Activated T-cell treated with anti-CD3 and anti-CD28 coated beads, Interleukin-2, amount 50 U/mL, for 72 hours (primary cell): ENCODE measurements around the gene ADCY3. TPM values are rescaled to one million over a fixed set of nuclear protein-coding genes. Genes with fewer than 3 reads are reported as not detected.

Experiments
- ATAC-seq, 2 donors: fragments of 150-1000 bp; cut with Tn5 transposase; replicated peaks in 1 of 2; 2 replicates each; pipeline ENCODE4 v1.10.0; 2021; ENCODE audit warnings: moderate library complexity in 2 of 2, mild to moderate bottlenecking in 1 of 2
- DNase-seq, 2 donors: peaks; one replicate each; pipeline ENCODE4 v3.0.0; 2021 to 2022; ENCODE audit warnings: mixed read lengths in 1 of 2
- H3K27ac Mint-ChIP-seq: one replicate; pipeline ENCODE4 v1.8.0; 2022; ENCODE audit warnings: mild to moderate bottlenecking, moderate library complexity, mixed read lengths
- H3K27me3 Mint-ChIP-seq: one replicate; pipeline ENCODE4 v1.8.0; 2022; ENCODE audit warnings: low read depth, mixed read lengths
- H3K36me3 Mint-ChIP-seq, 2 donors: one replicate each; pipeline ENCODE4 v1.8.0; 2022; ENCODE audit warnings: mixed read lengths in 2 of 2, mild to moderate bottlenecking in 1 of 2; ENCODE audit not compliant: insufficient read depth in 2 of 2
- H3K4me1 Mint-ChIP-seq: one replicate; pipeline ENCODE4 v1.8.0; 2022; ENCODE audit warnings: low read depth, mixed read lengths
- H3K4me3 Mint-ChIP-seq, 2 donors: one replicate each; pipeline ENCODE4 v1.8.0; 2022; ENCODE audit warnings: mild to moderate bottlenecking in 2 of 2, mixed read lengths in 2 of 2, moderate library complexity in 2 of 2
- H3K9me3 Mint-ChIP-seq, 2 donors: one replicate each; pipeline ENCODE4 v1.8.0; 2022; ENCODE audit warnings: mixed read lengths in 2 of 2
- total RNA-seq, 2 donors: library from RNA; stranded (reverse); gene quantifications; one replicate each; pipeline ENCODE4 v1.2.3, GENCODE V29; 2022

The ADCY3 gene
- total RNA-seq, 2 donors from 2014 or later = 55.5 to 63.4 TPM

- Mint-ChIP-seq H3K4me1 (no peaks in the 10 kb centered on the region), H3K4me3 (no peak overlapping the region), H3K36me3 (no peaks in the 10 kb centered on the region), H3K27ac (no peak overlapping the region), H3K27me3 (peaks cover 21% of the 10 kb centered on the region), H3K9me3 (no peaks in the 10 kb centered on the region)
- DNase-seq (no peak), ATAC-seq (no peak)
These were observed 140.9 kb downstream of the ADCY3 start for GRCh38 chr2:24779116-24779515.

DNA sequence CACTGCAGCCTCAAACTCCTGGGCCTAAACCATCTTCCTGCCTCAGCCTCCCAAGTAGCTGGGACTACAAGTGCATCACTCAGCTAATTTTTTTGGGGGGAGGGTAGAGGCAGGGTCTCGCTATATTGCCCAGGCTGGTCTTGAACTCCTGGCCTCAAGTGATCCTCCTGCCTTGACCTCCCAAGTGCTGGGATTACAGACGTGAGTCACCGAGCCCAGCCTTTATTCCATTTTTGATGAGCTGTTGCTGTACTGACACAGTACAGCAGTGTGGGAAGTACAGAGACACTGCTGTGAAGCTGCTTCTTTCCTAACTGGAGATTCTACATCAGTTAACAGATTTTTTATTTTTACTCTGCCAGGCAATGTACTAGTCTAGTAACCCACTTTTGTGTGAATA is 145.7 kb downstream of the ADCY3 start:
- peaks cover 7% of the 10 kb centered on the region for H3K27me3 Mint-ChIP-seq
- H3K4me3 Mint-ChIP-seq = no peak overlapping the region
- no peak overlapping the region for H3K27ac Mint-ChIP-seq
- DNase-seq = no peak
- no peaks in the 10 kb centered on the region for H3K4me1 Mint-ChIP-seq
- H3K9me3 Mint-ChIP-seq = no peaks in the 10 kb centered on the region
- ATAC-seq = no peak
- peaks cover 0 to 4% of the 10 kb centered on the region in 2 donors for H3K36me3 Mint-ChIP-seq

DNA sequence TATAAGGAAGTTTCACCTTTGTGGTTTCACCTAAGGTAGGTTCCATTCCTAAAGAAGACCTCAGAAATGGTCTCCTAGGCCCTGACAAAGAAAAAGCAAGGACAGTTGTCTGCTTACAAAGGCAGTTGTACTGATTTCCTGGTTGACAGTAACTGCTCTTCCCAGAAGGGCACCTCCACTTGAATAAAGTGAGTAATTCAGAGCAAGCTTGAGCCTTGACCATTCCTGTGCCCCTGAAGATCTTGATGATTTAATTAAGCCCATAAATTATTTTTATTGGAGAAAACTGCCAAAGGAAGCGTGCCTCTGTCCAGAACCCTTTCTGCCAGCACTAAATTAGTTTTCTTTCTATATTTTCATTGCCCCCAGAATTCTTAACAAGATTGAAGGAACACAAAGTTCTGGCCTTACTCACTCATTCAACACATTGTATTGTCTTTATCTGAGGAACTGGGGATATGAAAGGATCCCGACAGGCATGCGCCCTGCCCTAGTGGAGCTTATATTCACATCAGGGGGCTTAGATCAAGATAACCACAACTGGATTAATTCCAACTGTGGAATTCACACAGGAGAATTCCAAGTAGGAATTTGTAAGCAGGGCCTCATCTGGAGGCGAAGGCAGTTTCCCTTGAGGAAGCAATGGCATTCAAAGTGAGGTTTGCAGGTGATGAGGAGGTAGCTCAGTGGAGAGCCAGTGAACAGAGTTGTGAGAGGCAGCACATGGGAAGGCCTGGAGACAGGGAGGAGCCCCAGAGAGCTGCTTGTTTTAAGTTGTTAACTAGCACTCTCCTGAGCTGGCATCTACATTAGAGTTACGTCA is 148.1 kb downstream of the ADCY3 start:
- Mint-ChIP-seq H3K27ac (no peak overlapping the region), H3K27me3 (no peaks in the 10 kb centered on the region), H3K4me3 (no peak overlapping the region), H3K36me3 (peaks cover 0 to 4% of the 10 kb centered on the region in 2 donors), H3K4me1 (peaks cover under 1% of the 10 kb centered on the region), H3K9me3 (no peaks in the 10 kb centered on the region)
- no peak for DNase-seq
- no peak for ATAC-seq

DNA sequence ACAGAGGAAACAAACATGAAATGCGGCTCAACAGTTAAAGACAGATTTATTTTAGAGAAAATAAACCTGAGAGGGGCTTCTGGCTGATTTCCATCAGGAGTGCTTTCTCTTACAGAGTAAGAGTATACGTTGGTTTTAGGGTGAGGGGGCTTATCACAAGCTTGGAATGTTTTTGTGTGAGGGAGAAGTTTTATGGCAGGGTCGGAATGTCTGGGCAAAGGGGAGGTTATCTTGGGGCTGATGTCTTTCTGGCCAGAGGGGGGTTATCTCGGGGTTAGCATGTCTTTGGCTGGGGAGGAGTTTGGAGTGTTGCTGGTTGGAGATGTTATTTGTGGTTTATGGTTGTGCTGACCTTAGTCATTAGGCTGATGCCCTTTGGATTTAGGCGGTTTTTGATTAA is 149.0 kb downstream of the ADCY3 start:
- H3K9me3 Mint-ChIP-seq = no peaks in the 10 kb centered on the region
- H3K4me3 Mint-ChIP-seq = no peak overlapping the region

More for the DNA sequence above, 149.0 kb downstream of the ADCY3 start:
- no peak for ATAC-seq
- Mint-ChIP-seq H3K27me3 (no peaks in the 10 kb centered on the region), H3K36me3 (peaks cover 0 to 4% of the 10 kb centered on the region in 2 donors), H3K4me1 (peaks cover 9% of the 10 kb centered on the region), H3K27ac (peak overlapping the region; percentile 1)
- no peak for DNase-seq

Other genes starting within 250 kb of the ADCY3 start
- gene PTRHD1, start 126.8 kb downstream of the ADCY3 start, total RNA-seq = 10 to 100 TPM; 25.5 to 29.3 TPM
- gene CENPO, start 126.8 kb downstream of the ADCY3 start, total RNA-seq = 10 to 100 TPM; 38.6 to 44.1 TPM
- 1 to 10 TPM; 7.4 to 9.8 TPM for gene DNAJC27, start 51.7 kb upstream of the ADCY3 start, total RNA-seq
- under 1 TPM; 0.60 to 0.93 TPM for gene EFR3B, start 121.8 kb upstream of the ADCY3 start, total RNA-seq
- 10 to 100 TPM in 1 of 2 donors, 1 to 10 TPM in 1; 8.0 to 12.5 TPM for gene POMC, start 248.3 kb upstream of the ADCY3 start, total RNA-seq